Breast epithelium (tissue), 4 donors: ENCODE measurements around the gene ZNF528. TPM values are rescaled to one million over a fixed set of nuclear protein-coding genes. Genes with fewer than 3 reads are reported as not detected.

Experiments used
- DNase-seq, 2 donors: peaks; one replicate each; pipeline ENCODE4 v3.0.0-alpha.2; 2019; ENCODE audit warnings: low spot score in 2 of 2
- H3K27ac ChIP-seq, 2 donors: fragments of 200-600 bp; sonication (generic) in 1 of 2; one replicate each; pipeline ENCODE4 v1.5.1; 2016 to 2019; ENCODE audit warnings: mild to moderate bottlenecking in 1 of 2
- H3K27me3 ChIP-seq, 2 donors: fragments of 200-600 bp; sonication (generic) in 1 of 2; one replicate each; pipeline versions ENCODE4 v1.5.1 to v1.6.0; 2017 to 2019; ENCODE audit warnings: control low read depth in 1 of 2, mild to moderate bottlenecking in 1 of 2
- H3K36me3 ChIP-seq: fragments of 200-600 bp; one replicate; pipeline ENCODE4 v1.5.1; 2019
- H3K4me1 ChIP-seq, 2 donors: fragments of 200-600 bp; sonication (generic); one replicate each; pipeline ENCODE4 v1.5.1; 2016 to 2019; ENCODE audit warnings: control low read depth in 1 of 2
- H3K4me3 ChIP-seq, 3 donors: fragments of 200-600 bp; sonication (generic); 1 replicate in 2 of 3; 2 replicates in 1 of 3; pipeline ENCODE4 v1.5.1; 2016 to 2019; ENCODE audit warnings: mild to moderate bottlenecking in 3 of 3, moderate library complexity in 2 of 3
- H3K9me3 ChIP-seq, 2 donors: fragments of 200-600 bp; sonication (generic) in 1 of 2; one replicate each; pipeline ENCODE4 v1.5.1; 2016 to 2019; ENCODE audit warnings: control low read depth in 1 of 2
- CTCF ChIP-seq, 3 donors: fragments of 450-650 bp; IDR thresholded peaks; one replicate each; pipeline ENCODE4 v1.5.1; 2016 to 2017; ENCODE audit warnings: antibody characterized with exemption in 3 of 3, mild to moderate bottlenecking in 3 of 3, moderate library complexity in 3 of 3
- POLR2A ChIP-seq: fragments of 450-650 bp; IDR thresholded peaks from one replicate; pipeline ENCODE4 v1.6.1; 2016; ENCODE audit warnings: antibody characterized with exemption, mild to moderate bottlenecking, moderate library complexity
- POLR2AphosphoS5 ChIP-seq, 3 donors: sonication (generic); formaldehyde crosslinking; IDR thresholded peaks; one replicate each; pipeline ENCODE4 v1.6.1; 2017; ENCODE audit warnings: antibody characterized with exemption in 3 of 3
- intact Hi-C: fragments of 100-400 bp; cut with DNase I; formaldehyde crosslinking; loops from one replicate; pipeline ENCODE4 v1.15.1; 2023; ENCODE audit warnings: low total_unique reads
- total RNA-seq, 3 donors: library from RNA; depleted of rRNA; stranded (reverse); fragments of >200 nt; gene quantifications; one replicate each; pipeline ENCODE4 v1.1.0, GENCODE V29; 2016

ZNF528 gene
- 10 to 100 TPM; 20.5 to 29.0 (median 28.2) TPM for total RNA-seq

DNA sequence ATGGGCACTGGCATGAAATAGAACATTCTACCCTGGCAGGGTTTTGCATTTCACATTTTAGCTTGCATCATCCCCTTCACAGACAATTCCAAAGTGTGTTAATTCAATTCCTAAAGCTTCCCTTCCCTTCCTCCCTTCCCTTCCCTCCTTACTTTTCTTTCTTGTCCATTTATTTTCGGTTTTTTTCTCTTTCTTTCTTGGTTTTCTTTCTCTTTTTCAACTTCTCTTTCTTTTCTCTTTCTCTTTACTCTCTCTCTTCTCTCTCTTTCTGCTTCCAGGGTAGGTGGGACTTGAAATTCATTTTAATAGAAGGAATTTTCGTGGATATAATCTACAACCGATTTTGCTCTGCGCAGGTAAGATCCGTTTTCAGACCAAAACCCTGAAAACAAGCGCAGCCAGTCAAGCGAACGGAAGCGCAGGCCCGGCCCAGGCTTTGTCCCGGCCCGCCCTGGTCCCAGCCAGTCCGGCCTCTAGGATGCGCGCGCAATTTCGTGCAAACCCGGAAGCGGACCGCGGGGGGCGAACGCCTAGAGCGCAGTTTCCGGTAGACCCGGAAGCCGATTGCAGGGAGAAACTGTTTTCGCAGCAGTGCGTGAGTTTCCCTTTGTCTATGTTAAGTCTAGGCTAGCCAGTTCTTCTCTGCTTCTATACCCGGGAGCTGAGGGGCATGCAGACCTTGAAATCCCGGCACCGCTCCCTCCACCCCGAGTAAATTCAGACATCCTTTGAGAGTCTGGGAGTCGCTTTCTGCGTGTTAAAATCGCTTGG, at the start of gene ZNF528:
Gene ZNF528 (plus strand): TSS at position 540 of the 771 bp plus-strand sequence. CDS start 4,165 bp downstream, outside the sequence.
- no peak for TF ChIP-seq CTCF (IDR thresholded peaks at IDR 0.05)
- peak; percentile 77 to 85 (median 79) for TF ChIP-seq POLR2AphosphoS5 (IDR thresholded peaks at IDR 0.05)
- no peak for TF ChIP-seq POLR2A
- DNase-seq = peak; percentile 84 to 96
- H3K27me3 ChIP-seq = no peaks in the 10 kb centered on the region
- H3K4me3 ChIP-seq = peak within 1 kb of the TSS; percentile 70 to 95 (median 86)
- intact Hi-C loops = no loop called here
- H3K4me1 ChIP-seq = peaks cover 0 to 4% of the 10 kb centered on the region in 2 donors
- peaks cover 19 to 37% of the 10 kb centered on the region in 2 donors for H3K9me3 ChIP-seq
- H3K36me3 ChIP-seq = peaks cover 11% of the 10 kb centered on the region
- peak within 1 kb of the TSS; percentile 71 to 77 for H3K27ac ChIP-seq

DNA sequence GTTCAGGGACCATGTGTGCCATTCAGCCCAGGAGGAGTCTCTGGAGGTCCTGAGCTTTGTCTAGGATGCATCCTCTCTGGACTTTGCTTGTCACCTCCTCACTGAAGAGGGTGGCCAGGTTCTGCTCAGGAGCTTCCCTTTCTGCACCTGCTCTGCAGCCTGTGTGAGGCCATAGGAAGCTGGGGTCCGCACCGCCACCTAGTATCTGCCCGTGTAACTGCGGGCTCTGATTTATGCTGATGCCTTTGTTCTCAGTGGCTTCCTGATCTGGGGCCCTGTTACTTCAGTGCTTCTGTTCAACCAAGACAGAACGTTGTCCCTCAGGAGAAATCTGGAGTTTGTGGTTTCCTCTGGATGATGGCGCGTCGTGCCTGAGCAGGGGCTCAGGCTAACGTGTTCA, 46.1 kb upstream of the ZNF528 start:
- intact Hi-C loops = no loop called here
- peaks cover 12% of the 10 kb centered on the region for H3K36me3 ChIP-seq

DNA sequence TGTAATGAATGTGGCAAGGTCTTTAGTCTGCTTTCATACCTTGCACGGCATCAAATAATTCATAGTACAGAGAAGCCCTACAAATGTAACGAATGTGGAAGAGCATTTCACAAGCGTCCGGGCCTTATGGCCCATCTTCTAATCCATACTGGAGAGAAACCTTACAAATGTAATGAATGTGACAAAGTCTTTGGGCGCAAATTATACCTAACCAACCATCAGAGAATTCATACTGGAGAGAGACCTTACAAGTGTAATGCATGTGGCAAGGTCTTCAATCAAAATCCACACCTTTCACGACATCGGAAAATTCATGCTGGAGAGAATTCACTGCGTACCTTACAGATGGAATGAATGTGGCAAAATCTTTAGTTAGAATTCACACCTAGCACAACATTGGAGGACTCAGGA, 31.2 kb upstream of the ZNF528 start:
- H3K27ac ChIP-seq = no peak overlapping the region
- no peak for DNase-seq
- H3K36me3 ChIP-seq = peaks cover 12% of the 10 kb centered on the region
- TF ChIP-seq POLR2A = no peak
- TF ChIP-seq CTCF (IDR thresholded peaks at IDR 0.05) = no peak
- TF ChIP-seq POLR2AphosphoS5 (IDR thresholded peaks at IDR 0.05) = no peak
- intact Hi-C loops = no loop called here
- peaks cover 52 to 65% of the 10 kb centered on the region in 2 donors for H3K9me3 ChIP-seq
- H3K4me3 ChIP-seq = no peak overlapping the region
- peaks cover 0 to 4% of the 10 kb centered on the region in 2 donors for H3K4me1 ChIP-seq
- H3K27me3 ChIP-seq = no peaks in the 10 kb centered on the region

More for the DNA sequence above, 46.1 kb upstream of the ZNF528 start:
- Histone ChIP-seq H3K4me3 (no peak overlapping the region), H3K27ac (no peak overlapping the region), H3K9me3 (peaks cover 9 to 11% of the 10 kb centered on the region in 2 donors), H3K27me3 (no peaks in the 10 kb centered on the region), H3K4me1 (no peaks in the 10 kb centered on the region)
- TF ChIP-seq POLR2AphosphoS5 (IDR thresholded peaks at IDR 0.05) (no peak), POLR2A (no peak), CTCF (IDR thresholded peaks at IDR 0.05) (no peak)
- DNase-seq = no peak

DNA sequence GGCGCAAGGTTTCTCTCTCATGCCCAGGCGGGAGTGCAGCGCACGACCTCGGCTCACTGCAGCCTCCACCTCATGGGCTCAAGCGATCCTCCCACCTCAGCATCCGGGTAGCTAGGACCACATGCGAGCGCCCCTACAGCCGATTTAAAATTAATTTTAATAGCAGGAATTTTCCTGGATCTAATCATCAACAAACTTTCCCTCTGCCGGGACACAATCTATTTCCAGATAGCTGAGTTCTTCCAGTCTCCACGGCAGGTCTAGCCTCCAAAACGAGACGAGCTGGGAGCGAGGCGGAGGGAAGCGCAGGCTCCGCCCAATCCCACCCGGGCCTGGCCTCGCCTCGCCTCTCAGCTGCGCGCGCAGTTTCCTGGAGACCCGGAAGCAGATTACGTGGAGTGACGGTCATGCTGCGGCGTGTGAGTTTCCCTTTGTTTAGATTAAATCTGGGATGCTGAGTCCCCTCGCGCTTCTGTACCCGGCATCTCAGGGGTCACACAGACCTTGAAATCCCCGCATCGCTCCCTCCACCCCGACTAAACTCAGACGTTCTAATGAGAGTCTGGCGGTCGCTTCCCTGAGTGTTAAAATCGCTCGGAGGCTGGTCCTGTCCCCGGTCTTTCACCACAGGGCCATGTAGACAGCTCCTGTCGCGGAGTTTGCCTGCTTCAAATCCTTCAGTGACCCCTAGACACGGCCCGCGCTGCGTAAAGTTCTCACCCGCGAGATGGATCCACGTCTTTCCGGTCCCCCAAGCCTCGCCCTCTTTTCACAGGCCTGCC, 27.9 kb upstream of the ZNF528 start, which contains the start of gene ZNF880:
Gene ZNF880 (plus strand): TSS at position 365 of the 782 bp plus-strand sequence. CDS start 43 bp downstream, at position 408.
- peak; percentile 41 for TF ChIP-seq POLR2A
- TF ChIP-seq CTCF (IDR thresholded peaks at IDR 0.05) = peak in 2 of 3 donors; percentile 12 to 14
- peak; percentile 32 to 88 (median 80) for TF ChIP-seq POLR2AphosphoS5 (IDR thresholded peaks at IDR 0.05)
- peaks cover 28% of the 10 kb centered on the region for H3K36me3 ChIP-seq

More for the DNA sequence above, 27.9 kb upstream of the ZNF528 start, which contains the start of gene ZNF880:
- intact Hi-C loops = no loop called here
- Histone ChIP-seq H3K4me3 (peak within 1 kb of the TSS; percentile 76 to 83 (median 78)), H3K27ac (peak within 1 kb of the TSS; percentile 95 to 97), H3K27me3 (no peaks in the 10 kb centered on the region), H3K4me1 (peaks cover 0 to 4% of the 10 kb centered on the region in 2 donors), H3K9me3 (peaks cover 58 to 62% of the 10 kb centered on the region in 2 donors)
- DNase-seq = peak; percentile 87 to 91
